NK-92 (cell line): ENCODE measurements around the gene ABLIM2.

Source experiments
- DNase-seq: peaks from one replicate; lab custom pipeline; 2025; ENCODE audit not compliant: unreplicated experiment; lab: John Stamatoyannopoulos, UW

ABLIM2 gene

DNA sequence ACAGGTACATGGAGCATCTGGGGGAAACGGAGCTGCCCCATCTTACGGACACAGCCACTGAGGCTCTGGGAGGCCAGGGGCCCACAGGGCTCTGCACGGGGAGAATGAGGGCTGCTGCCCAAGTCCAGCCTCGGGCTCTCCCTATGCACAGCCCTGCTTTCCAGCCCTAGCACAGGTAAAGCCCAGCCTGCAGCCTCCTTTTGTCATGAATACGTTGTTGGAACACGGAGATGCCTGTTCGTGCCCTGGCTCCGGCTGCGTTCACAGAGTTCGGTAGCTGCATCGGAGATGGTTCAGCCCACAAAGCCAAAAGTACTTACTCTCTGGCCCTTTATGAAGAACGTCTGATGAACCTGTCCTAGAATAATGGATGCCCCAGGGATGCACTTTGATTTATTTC lies 150.2 kb downstream of the ABLIM2 start:
- DNase-seq, result no peak

DNA sequence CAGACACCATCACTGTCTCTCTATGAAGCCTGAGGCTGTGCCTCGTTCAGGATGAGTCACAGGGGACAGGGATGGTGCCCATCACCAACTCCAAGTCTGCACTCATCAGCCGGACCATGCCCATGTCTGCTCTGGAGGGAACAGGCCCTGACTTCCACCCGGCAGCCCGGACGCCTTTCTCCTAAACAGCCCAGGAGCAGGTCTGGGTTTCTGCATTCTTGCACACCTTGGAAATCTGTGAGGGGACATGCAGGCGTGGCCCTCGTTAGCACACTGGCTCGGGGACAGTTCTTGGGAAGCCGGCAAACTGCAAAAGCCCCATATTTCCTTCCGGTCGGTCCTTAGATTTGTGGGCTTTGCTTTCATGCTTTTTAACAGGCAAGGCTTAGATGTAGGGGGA lies 151.0 kb downstream of the ABLIM2 start:
- DNase-seq, result no peak

DNA sequence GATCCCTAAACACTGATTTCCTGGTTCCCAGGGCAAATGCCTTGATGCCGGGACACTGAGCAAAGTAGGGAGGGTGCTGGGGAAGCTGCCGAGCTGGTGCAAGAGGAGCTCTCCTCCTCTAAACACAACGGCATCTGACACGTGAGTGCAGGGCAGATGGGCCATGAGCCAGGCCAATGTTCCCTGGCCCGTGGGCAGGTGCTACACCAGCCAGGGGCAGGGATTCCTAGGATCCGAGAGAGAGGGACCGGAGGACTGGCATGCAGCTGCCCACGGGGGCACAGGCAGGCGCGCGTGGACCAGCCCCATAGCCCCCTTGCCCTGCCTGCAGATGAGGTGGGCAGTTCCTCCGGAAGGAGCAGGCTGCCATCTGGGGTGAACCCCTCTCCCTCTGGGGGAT lies 152.1 kb downstream of the ABLIM2 start:
- no peak for DNase-seq

DNA sequence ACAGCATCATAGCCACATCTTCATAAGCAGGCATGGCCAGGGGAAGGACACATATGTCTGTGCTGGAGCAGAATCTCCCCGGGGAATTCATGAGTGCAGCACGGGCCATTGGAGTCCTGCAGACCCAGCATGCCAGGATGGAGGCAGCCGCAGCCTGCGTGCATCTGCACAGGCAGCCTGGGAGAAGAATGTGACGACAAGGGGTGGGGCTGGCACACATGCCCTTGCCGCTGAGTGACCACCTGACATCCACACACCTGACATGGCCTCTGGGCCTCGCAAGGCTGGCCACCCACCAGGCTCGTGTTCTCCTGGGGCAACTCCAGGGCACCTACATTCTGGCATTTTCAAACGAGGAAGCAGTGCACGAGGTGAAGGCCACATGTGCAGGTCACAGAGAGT lies 152.8 kb downstream of the ABLIM2 start:
- DNase-seq, result no peak

DNA sequence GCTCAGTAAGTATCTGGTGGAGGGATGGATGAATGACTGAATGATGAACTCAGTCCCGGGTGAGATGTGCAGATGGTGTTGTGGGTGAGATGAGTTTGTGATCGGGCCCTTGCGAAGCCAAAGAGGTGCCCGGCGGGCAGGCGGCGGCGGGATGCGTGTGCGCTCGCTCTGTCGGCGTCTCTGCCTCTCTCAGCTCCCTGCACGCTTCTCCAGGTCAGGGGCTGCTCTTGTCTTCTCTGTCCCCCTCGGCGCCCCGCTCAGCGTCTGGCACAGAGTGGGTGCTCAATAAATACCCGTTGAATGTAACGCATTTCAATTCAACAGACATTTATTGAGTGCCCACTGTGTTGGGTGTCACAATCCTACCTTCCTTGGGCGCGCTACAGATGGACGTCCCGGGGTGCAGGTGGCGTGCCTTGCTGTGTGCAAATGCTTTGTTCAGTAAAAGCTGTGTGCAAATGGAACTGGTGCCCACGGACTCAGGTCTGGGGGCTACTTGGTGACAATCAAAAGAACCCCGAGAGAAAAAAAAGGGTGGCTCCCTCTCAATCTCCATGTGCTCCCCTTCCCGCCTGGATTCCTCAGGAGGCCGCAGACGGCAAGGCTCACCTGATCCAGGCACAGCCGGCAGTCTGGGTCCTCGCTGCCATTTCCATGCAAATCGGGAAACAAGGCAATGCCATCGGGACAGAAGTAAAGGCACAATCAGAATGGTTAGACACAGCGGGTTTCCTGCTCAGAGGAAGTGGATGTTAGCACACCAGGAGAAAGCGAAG lies 153.4 kb downstream of the ABLIM2 start:
- no peak for DNase-seq

DNA sequence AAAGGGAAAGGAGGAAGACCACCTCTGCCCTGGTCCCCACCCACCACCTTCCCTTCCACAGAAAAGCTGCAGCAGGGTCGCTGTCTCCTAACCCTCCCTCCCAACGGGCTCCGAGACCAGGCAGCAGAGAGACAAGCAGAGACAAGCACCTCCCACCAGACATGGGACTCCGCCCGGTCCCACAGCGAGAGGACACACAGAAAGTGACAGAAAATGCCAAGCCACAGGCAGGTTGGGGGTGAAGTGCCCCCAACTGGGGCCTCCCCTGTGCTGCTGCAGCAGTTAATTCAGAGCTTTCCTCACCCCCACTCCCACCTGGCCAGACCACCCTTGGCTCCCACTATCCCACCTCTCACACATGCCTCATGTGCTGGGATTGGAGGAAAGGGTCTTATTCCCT lies 154.5 kb downstream of the ABLIM2 start:
- no peak for DNase-seq

DNA sequence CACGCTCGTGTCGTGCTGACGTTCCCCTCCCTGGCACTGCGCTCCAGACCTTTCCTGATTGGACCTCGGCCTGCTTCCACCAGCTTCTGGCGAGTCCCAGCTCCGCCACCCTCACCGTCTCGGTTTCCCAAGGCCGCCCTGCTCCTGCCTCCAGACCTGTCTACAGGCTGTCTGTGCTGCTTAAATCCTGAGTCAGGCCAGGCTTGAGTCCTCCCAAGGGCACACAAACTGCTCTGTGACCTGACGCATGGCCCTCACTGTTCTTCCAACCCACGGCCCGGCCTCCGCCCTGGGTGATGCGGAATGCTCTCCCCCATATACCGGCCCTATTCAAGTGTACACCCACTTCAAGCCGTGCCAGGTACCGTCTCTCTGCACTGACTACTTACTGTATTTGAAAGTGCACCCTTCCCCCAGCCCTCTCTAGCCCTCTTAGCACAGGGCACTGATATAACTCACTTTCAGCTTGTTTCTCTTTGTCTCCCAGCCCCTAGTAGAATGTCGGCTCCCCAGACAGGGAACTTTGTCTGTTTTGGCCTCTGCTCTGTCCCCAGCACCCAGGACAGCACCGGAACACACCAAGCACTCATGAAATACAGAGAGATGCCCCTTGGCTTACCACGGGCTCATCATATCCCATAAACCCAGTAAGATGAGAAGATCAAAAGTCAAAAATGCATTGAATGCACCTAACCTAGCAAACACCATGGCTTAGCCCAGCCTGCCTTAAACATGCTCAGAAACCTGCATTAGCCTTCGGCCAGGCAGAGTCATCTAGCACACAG lies 155.9 kb downstream of the ABLIM2 start:
- no peak for DNase-seq

DNA sequence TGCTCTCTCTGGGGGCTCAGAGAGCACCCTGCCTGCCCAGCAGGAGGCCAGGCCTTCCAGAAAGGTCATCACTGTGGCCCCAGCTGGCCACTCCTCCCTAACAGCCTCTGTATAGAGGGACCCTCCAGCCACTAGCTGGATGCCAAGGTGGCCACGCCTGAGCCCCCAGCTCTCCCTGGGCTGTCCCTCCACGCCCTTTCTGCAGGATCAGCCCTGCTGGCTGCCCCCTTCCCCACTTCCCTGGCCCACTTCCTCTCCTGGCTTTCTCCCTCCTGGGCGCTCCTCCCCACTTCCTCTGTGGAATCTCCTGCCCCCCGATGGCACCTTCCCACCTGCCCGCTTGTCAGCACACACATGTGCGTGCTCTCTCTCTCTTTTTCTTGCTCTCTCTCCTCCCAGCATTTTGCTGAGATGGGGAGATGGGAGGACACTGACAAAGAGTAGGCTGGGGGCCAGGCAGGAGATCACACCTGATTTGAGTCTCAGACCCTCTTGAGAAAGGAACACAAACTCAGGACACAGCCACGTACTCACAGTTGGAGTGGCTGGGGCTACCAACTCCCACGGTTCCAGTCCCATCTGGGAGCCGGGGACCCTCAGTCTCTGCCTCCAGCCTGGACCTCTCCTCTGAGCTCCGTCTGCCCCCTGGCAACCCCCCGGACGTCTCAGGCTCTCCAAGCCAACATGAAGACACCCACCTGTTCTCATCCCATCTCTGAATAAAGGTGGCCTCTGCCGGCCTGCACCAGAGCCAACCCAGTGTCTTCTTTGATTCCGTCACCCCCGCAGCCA lies 156.9 kb downstream of the ABLIM2 start:
- no peak for DNase-seq

DNA sequence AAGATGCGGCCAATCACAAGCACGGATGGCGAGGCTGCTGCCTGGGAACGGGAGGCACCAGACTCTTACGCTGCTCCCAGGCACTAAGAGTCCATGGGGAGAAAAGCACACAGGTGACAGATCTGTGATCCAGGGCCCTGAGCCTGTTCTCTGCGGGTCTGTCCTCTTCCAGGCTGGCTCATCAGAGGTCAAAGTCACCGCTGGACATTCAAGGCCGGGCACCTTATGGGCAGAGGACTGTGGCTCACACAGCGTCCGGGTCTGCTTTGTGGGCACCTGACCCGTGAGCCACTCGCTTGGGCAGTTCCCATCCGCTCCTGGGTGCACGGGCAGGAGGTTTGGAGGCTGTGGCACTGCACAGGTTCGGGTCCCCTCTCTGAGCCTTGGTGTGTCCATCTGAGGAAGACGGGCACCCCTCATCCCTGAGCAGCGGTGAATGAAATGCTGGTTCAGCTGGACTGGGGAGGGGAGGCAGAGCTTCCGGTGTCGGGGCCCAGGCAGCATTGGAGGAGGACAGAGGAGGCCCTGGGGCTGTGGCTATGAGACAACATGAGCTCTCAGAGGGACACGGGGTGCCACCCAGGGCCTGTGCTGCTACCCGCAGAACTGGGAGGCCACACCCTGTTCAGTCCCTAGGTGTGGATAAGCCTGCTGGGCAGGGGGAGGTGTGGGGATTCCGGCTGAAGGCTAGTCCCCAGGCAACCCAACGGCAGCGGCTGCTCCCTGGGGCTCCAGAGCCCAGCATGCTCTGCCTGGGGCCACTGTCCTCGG lies 157.7 kb downstream of the ABLIM2 start:
- no peak for DNase-seq

DNA sequence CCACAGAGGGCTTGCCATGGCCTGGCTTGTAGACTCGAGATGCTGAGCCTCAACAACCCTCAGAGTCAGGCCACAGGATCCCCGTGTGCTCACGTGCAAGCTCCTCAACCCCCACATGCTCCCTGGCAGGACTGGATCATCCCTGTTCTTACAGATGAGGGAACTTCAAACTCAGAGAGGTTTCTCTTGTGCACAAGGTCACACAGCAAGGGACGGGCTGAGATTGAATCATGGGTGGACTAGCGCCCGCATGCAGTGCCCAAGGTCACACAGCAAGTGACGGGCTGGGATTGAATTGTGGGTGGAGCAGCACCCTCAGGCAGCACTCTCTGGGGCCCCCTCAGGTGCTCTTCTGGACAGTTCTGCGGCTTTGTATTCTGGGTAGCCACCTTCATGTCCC lies 158.4 kb downstream of the ABLIM2 start:
- DNase-seq, result no peak

DNA sequence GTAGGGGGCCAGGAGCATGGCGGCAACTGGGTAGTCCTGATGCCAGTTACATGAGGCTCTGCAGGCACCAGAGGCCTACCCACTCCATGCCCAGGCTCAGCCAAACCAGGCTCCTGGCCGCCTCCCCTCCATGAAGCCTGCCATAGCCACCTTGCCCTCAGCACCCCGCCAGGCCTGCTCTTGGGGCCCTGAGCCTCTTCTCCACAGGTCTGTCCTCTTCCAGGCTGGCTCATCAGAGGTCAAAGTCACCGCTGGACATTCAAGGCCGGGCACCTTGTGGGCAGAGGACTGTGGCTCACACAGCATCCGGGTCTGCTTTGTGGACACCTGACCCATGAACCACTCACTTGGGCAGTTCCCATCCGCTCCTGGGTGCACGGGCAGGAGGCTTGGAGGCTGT lies 158.9 kb downstream of the ABLIM2 start:
- DNase-seq, result no peak

DNA sequence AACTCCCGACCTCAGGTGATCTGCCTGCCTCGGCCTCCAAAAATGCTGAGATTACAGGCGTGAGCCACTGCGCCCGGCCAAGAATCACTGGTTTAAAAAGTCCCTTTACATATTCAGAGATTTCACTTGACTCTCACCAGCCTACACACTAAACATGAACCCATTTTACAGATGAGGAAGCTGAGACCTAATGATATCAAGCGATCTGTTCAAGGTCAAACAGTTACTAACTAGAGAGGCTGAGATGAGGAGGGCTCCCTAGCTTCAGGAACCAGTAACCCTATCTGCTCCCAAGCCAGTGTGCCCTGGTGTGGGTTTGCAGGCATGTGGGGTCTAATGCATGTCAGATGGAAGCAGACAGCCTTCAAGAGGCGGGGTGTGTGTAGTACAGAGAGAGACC lies 159.3 kb downstream of the ABLIM2 start:
- no peak for DNase-seq

DNA sequence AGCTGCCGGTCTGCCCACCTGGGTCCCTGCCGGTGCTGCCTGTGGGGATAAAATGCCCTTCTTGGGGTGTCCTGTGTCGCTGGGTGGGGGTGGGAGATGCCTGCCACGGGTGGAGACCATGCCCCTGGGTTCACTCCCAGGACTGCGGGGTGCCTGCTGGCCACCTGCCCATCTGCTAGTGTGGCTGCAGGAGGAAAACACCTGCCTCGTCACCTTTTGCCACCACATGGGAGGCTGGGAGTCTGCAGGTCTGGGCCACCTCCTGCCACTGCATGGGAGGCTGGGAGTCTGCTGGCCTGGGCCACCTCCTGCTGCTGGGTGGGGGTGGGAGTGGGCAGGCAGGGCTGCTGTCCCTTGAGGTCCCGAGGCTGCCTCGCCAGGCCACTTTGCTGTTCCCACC lies 160.2 kb downstream of the ABLIM2 start:
- no peak for DNase-seq

DNA sequence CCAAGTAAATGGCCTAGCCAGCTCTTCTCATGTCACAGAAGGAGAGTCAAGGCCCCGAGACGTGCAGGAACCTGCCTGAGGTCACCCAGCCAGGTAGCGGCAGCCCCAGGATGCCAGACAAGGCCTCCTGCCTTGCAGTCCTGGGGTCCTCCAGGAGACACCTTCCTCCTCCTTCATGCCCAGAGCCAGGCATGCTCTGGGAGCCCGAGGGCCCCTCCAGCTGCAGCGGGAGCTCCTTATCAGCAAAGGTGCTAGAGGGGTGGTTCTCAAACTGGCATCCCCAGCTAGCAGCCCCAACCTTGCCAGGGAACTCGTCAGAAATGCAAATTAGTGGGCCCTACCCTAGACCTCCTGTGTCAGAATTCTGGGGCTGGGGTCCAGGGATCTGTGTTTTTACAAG lies 162.7 kb downstream of the ABLIM2 start:
- DNase-seq, result no peak

DNA sequence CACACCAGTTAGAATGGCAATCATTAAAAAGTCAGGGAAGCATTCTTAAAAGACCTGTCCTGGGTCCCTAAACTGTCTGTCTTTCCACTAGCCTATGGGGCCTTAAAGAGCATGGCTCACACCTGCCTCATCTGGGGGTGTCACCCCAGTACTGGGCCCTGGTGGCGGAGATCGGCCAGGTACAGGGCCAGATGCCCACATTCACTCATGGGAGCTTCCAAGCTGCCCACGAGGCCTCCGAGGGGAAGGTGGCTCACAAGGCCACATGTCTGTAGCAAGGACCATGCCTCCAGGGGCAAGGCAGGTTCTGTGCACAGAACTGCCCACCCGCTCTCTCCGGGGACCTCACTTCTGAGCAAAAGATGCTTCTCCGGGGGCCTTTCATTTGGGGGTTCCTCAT lies 163.5 kb downstream of the ABLIM2 start:
- DNase-seq, result no peak

DNA sequence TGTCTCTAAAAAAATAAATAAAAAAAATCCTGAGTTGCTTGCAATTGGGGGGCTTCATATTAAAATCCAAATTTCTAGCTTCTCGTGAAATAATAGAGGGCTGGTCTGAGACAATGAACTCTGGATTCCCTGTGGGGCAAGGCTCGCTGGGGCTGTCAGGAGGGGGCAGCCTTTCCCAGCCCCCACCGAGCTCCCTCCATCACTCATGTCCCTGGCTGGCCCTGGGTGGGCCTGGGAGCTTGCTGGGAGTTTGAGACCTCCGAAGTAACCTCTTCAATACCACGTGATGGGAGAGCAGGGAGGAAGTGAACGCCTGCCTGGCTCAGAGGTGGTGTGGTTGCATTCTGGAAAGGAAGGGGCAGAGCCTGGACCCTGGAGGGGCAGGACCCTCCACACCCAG lies 164.9 kb downstream of the ABLIM2 start:
- no peak for DNase-seq

DNA sequence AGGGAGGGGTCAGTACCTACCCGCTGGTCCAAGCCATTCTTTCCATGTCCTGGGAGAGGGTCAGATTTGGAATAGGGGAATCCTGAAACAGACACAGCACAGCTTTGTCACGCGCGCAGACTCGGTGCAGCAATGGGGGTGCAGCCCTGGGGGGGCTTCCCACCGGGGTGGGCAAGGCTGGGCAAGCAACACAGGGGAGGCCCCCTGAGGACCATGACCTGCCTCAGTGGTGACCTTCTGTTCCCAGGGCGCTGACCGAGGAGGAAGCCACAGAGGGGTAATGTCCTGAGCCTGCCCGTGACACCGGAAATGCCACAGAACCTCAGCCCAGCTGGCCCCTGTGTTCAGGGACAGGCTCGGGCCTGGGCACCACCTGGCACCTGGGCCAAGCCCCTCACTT lies 165.8 kb downstream of the ABLIM2 start:
- no peak for DNase-seq

DNA sequence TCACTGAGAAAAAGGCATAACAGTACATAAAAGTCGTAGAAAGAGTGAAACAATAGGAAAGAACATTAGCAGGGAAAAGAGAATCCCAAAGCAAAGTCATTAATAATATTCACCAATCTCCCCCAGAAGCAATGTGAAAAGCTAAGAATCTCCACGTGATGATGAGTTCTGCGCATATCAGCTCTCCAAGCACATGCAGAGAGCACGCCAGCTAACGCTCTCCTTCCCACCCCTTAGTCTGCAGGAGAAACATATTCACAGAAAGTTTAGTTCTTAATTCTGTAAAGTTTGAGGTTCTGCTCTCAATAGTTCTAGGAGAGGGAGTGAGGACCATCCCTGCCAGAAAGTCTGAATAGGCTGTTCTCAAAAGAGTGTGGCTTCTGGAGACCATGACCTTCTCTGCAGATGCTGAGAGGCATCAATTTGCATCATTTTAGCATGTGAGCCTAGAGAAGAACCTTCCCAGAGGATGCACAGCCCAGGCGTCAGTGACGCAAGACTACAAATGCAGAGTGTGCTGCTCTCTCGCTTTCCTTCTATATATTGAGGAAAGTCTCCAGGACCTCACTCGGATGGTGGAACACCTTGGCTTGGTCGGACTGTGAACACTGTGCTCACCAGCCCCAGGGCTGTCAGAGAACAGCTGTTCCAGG lies 167.7 kb downstream of the ABLIM2 start:
- DNase-seq, result no peak

DNA sequence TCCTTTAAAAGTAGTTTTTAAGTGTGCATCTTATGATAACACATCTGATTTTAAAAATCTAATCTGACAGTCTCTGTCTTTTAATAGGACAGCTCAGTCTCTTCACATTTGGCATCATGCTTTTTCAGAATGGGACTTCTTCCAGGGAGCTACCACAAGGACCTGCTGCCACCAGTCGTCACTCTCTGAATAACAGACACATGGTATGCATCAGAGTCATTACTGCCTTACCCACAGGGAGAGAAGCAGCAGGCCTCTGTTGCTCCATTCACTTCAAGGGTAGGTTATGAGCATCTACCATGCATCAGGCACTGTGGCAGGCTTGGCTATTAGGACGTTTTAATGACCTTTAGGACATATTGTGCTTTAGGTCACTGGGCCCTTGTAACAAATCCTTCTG lies 169.0 kb downstream of the ABLIM2 start:
- no peak for DNase-seq

DNA sequence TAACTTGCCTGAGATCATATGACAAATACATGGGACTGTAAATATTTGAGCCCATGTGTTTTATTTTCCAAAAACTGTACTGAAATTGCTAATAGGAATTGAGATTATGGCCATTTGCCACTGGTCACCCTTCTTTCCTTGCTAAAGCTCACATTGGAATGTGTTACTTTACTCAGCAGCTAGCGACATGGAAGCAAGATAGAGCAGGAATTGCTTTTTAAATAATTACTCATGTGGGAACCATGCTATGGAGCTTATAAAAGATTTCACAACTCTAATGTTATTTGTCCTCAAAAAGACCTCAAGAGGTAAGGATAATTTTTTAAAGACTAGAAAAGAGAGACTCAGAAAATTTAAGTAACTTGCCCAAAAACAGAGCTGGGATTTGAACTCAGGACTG lies 170.2 kb downstream of the ABLIM2 start:
- no peak for DNase-seq
